A549 (cell line): ENCODE data around the gene TRPV2. TPM values are rescaled to one million over a fixed set of nuclear protein-coding genes. Genes with fewer than 3 reads are reported as not detected.

Source experiments
- ATAC-seq, 2 experiments: fragments of 200-7000 bp in 1 of 2; fragments of >200 bp in 1 of 2; cut with Nextera tagmentation in 1 of 2; cut with Tn5 transposase in 1 of 2; 3 replicates each; pipeline versions ENCODE4 v1.8.0 to v1.9.1; 2018 to 2020; ENCODE audit warnings: mild to moderate bottlenecking in 1 of 2, moderate library complexity in 1 of 2
- CTCF ChIA-PET: fragments of 300-600 bp; sonication (Branson Sonifier 250); formaldehyde crosslinking; extraction: SDS; loops from one replicate; lab custom pipeline; 2021; ENCODE audit warnings: antibody characterized with exemption, inconsistent platforms; lab: Yijun Ruan, JAX
- POLR2A ChIA-PET: fragments of 350-600 bp; formaldehyde crosslinking; extraction: SDS; loops from one replicate; lab custom pipeline; 2021; ENCODE audit warnings: antibody characterized with exemption, inconsistent platforms; lab: Yijun Ruan, JAX
- DNase-seq, 2 experiments: peaks; one replicate each; pipeline versions ENCODE4 v3.0.0 to v3.0.0-alpha.2; 2011 to 2016; ENCODE audit warnings: low read depth in 1 of 2, low spot score in 1 of 2
- FAIRE-seq: peaks from 2 replicates; lab custom pipeline; 2011; peaks lifted over from hg19 to GRCh38; lab: Jason Lieb, UNC
- H3K27ac ChIP-seq, 2 experiments: fragments of >200 bp; sonication (Bioruptor Twin); formaldehyde crosslinking; 3 replicates each; pipeline ENCODE4 v1.5.1; 2016 to 2017
- H3K4me1 ChIP-seq: fragments of >200 bp; sonication (Bioruptor Twin); formaldehyde crosslinking; 3 replicates; pipeline ENCODE4 v1.6.1; 2016
- H3K4me2 ChIP-seq: fragments of >200 bp; sonication (Bioruptor Twin); formaldehyde crosslinking; 3 replicates; pipeline ENCODE4 v1.6.1; 2016
- H3K4me3 ChIP-seq: fragments of >200 bp; sonication (Bioruptor Twin); formaldehyde crosslinking; 3 replicates; pipeline ENCODE4 v1.5.1; 2016
- H3K9me3 ChIP-seq: fragments of >200 bp; sonication (Bioruptor Twin); formaldehyde crosslinking; 3 replicates; pipeline ENCODE4 v1.6.1; 2016
- EP300 ChIP-seq, 2 experiments: fragments of >200 bp; sonication (Bioruptor Twin); formaldehyde crosslinking; IDR thresholded peaks; 2 replicates in 1 of 2; 3 replicates in 1 of 2; pipeline ENCODE4 v1.6.1; 2016 to 2017
- FOSB ChIP-seq: fragments of 250-450 bp; sonication (Bioruptor Pico); IDR thresholded peaks from 2 replicates; pipeline ENCODE4 v1.5.0; 2020; ENCODE audit warnings: mild to moderate bottlenecking, moderate library complexity
- GATA3 ChIP-seq: IDR thresholded peaks from 2 replicates; pipeline ENCODE4 v1.6.1; 2012; ENCODE audit warnings: borderline replicate concordance
- HDAC2 ChIP-seq: fragments of 200-600 bp; sonication (generic); IDR thresholded peaks from 2 replicates; pipeline ENCODE4 v1.6.1; 2016
- HOXA7 ChIP-seq: fragments of 250-450 bp; sonication (Bioruptor Pico); IDR thresholded peaks from 2 replicates; pipeline ENCODE4 v1.5.0; 2020; ENCODE audit warnings: mild to moderate bottlenecking, moderate library complexity
- HOXB5 ChIP-seq: fragments of 250-450 bp; sonication (Bioruptor Pico); IDR thresholded peaks from 2 replicates; pipeline ENCODE4 v1.5.0; 2020; ENCODE audit warnings: mild to moderate bottlenecking, moderate library complexity
- JUN ChIP-seq, 2 experiments: fragments of >200 bp; sonication (Bioruptor Twin); formaldehyde crosslinking; IDR thresholded peaks; 2 replicates in 1 of 2; 3 replicates in 1 of 2; pipeline ENCODE4 v1.6.1; 2016 to 2017
- KDM5A ChIP-seq: fragments of 200-600 bp; sonication (generic); IDR thresholded peaks from 2 replicates; pipeline ENCODE4 v1.6.1; 2016; ENCODE audit warnings: antibody characterized with exemption, mild to moderate bottlenecking
- NFE2L2 ChIP-seq: fragments of 150-350 bp; conservative IDR thresholded peaks from 2 replicates; pipeline ENCODE4 v1.6.1; 2014; ENCODE audit warnings: low read length
- PHF8 ChIP-seq: fragments of 200-600 bp; sonication (generic); IDR thresholded peaks from 2 replicates; pipeline ENCODE4 v1.6.1; 2016; ENCODE audit warnings: low read depth, mild to moderate bottlenecking, antibody characterized with exemption, moderate library complexity, borderline replicate concordance
- RARB ChIP-seq: fragments of 250-450 bp; sonication (Bioruptor Pico); IDR thresholded peaks from 2 replicates; pipeline ENCODE4 v1.8.0; 2021; ENCODE audit warnings: mild to moderate bottlenecking, moderate library complexity
- TFCP2L1 ChIP-seq: fragments of 250-450 bp; sonication (Bioruptor Pico); IDR thresholded peaks from 2 replicates; pipeline ENCODE4 v1.5.0; 2021; ENCODE audit warnings: mild to moderate bottlenecking
- ZC3H11A ChIP-seq: fragments of 450-650 bp; IDR thresholded peaks from 2 replicates; pipeline ENCODE4 v1.6.1; 2014; ENCODE audit warnings: antibody characterized with exemption, mild to moderate bottlenecking
- ZFP36 ChIP-seq: fragments of 450-650 bp; IDR thresholded peaks from 2 replicates; pipeline ENCODE4 v1.6.1; 2014; ENCODE audit warnings: borderline replicate concordance; ENCODE audit not compliant: partially characterized antibody
- WGBS: methylation state at CpG from one replicate; pipeline ENCODE4 v1.1.6; 2017; ENCODE audit errors: missing lambda C conversion rate; 5-methylcytosine and 5-hydroxymethylcytosine counted together
- polyA plus RNA-seq, 4 experiments: library from polyadenylated mRNA; depleted of rRNA in 3 of 4; stranded (reverse); fragments of >200 nt; fragmentation: RNase III in 1 of 4; extraction: RNeasy Plus Mini Kit Qiagen cat#74134 plus additional on column Dnase treatment in 1 of 4; gene quantifications; 2 replicates in 3 of 4; 3 replicates in 1 of 4; pipeline ENCODE4 v1.2.3, GENCODE V29; 2011 to 2017
- TF ChIP-seq, protein P1 (sequence below): fragments of 250-450 bp; sonication (Bioruptor Pico); IDR thresholded peaks from 2 replicates; pipeline ENCODE4 v1.5.0; 2020; ENCODE audit warnings: low read depth, mild to moderate bottlenecking, moderate library complexity
- TF ChIP-seq, protein P2 (sequence below): fragments of >200 bp; sonication (Bioruptor Twin); formaldehyde crosslinking; IDR thresholded peaks from 2 replicates; pipeline ENCODE4 v1.6.1; 2016
- TF ChIP-seq, protein P3 (sequence below): fragments of 200-600 bp; sonication (generic); IDR thresholded peaks from 2 replicates; pipeline ENCODE4 v1.6.1; 2016; ENCODE audit warnings: antibody characterized with exemption, mild to moderate bottlenecking, moderate library complexity
- TF ChIP-seq, protein P4 (sequence below): fragments of 150-350 bp; IDR thresholded peaks from 2 replicates; pipeline ENCODE4 v1.6.1; 2014; ENCODE audit warnings: low read depth, mild to moderate bottlenecking, low read length

Gene TRPV2
- polyA plus RNA-seq, 2 of the 4 experiments (the other 2 are of a cell fraction): 0.31 to 0.61 TPM

DNA sequence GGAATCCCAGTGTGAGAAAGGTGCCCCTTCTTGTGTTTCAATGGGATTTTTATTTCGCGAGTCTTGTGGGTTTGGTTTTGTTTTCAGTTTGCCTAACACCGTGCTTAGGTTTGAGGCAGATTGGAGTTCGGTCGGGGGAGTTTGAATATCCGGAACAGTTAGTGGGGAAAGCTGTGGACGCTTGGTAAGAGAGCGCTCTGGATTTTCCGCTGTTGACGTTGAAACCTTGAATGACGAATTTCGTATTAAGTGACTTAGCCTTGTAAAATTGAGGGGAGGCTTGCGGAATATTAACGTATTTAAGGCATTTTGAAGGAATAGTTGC is 33.9 kb upstream of the TRPV2 start:
- peaks cover 43% of the 10 kb centered on the region for H3K4me1 ChIP-seq
- CTCF ChIA-PET: interaction anchor here (0.7 to 3.2 kb wide), 3 partner anchors 18 to 98 kb away, joined by 3 to 28 read pairs (median 7); no protein-coding TSS in a partner anchor
- 0 out of 2 replicates have a peak, but pooled peaks have one; percentile 49 for TF ChIP-seq KDM5A
- TF ChIP-seq, protein P1, sequence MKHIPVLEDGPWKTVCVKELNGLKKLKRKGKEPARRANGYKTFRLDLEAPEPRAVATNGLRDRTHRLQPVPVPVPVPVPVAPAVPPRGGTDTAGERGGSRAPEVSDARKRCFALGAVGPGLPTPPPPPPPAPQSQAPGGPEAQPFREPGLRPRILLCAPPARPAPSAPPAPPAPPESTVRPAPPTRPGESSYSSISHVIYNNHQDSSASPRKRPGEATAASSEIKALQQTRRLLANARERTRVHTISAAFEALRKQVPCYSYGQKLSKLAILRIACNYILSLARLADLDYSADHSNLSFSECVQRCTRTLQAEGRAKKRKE (CRISPR knock-in tag): no peak
- TF ChIP-seq, protein P2, sequence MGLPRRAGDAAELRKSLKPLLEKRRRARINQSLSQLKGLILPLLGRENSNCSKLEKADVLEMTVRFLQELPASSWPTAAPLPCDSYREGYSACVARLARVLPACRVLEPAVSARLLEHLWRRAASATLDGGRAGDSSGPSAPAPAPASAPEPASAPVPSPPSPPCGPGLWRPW: no peak
- TF ChIP-seq EP300 (IDR thresholded peaks at IDR 0.05): 0 out of 5 replicates have a peak, but pooled peaks of 1 of the 2 experiments have one; percentile 12
- peak; percentile 48; the same call in 1 of the 2 replicates for TF ChIP-seq RARB (CRISPR knock-in tag)
- TF ChIP-seq HOXA7 (CRISPR knock-in tag): peak; percentile 92
- TF ChIP-seq FOSB (CRISPR knock-in tag): peak; percentile 84; the same call in 1 of the 2 replicates
- peak overlapping the region; percentile 91 to 95 for H3K27ac ChIP-seq
- no peak for ATAC-seq
- POLR2A ChIA-PET: interaction anchor here (0.9 to 2.3 kb wide), 30 partner anchors 15 to 272 kb away, joined by 3 to 57 read pairs (median 7); partner anchors contain the start of genes CENPV, LRRC75A, NCOR1 and PIGL
- peak overlapping the region; percentile 88 for H3K4me3 ChIP-seq
- no peak for FAIRE-seq
- DNase-seq: no peak
- peak overlapping the region; percentile 93 for H3K4me2 ChIP-seq
- no peaks in the 10 kb centered on the region for H3K9me3 ChIP-seq
- 2% methylated on average over 14 of the region's 14 CpGs for WGBS

DNA sequence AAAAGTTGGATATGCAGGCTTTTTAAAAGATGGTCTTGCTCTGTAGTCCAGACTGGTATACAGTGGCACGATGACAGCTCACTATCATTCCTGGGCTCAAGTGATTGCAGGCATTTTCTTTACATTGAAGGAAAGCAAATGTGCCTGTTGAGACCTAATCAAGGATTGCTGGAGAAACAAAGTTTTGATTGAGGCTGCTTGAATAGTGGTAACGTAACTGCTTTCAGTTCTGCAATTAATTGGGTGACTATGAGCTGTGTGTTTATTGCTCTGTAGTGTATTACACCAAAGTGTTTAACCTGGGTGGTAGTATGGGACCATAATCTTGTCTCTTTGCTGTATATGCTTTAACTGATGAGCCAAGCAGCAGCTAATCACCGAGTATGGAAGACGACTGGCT is 32.2 kb upstream of the TRPV2 start:
- no peaks in the 10 kb centered on the region for H3K9me3 ChIP-seq
- DNase-seq: no peak
- CTCF ChIA-PET: interaction anchor here (1.0 to 3.2 kb wide), 9 partner anchors 11 to 139 kb away, joined by 3 to 28 read pairs (median 7); partner anchors contain the start of gene CENPV
- peak overlapping the region; percentile 93 for H3K4me2 ChIP-seq
- no peak for FAIRE-seq
- H3K4me3 ChIP-seq: peak overlapping the region; percentile 88; the same call in 2 of the 3 replicates
- peaks cover 43% of the 10 kb centered on the region for H3K4me1 ChIP-seq
- H3K27ac ChIP-seq: no peak overlapping the region
- TF ChIP-seq, protein P3, sequence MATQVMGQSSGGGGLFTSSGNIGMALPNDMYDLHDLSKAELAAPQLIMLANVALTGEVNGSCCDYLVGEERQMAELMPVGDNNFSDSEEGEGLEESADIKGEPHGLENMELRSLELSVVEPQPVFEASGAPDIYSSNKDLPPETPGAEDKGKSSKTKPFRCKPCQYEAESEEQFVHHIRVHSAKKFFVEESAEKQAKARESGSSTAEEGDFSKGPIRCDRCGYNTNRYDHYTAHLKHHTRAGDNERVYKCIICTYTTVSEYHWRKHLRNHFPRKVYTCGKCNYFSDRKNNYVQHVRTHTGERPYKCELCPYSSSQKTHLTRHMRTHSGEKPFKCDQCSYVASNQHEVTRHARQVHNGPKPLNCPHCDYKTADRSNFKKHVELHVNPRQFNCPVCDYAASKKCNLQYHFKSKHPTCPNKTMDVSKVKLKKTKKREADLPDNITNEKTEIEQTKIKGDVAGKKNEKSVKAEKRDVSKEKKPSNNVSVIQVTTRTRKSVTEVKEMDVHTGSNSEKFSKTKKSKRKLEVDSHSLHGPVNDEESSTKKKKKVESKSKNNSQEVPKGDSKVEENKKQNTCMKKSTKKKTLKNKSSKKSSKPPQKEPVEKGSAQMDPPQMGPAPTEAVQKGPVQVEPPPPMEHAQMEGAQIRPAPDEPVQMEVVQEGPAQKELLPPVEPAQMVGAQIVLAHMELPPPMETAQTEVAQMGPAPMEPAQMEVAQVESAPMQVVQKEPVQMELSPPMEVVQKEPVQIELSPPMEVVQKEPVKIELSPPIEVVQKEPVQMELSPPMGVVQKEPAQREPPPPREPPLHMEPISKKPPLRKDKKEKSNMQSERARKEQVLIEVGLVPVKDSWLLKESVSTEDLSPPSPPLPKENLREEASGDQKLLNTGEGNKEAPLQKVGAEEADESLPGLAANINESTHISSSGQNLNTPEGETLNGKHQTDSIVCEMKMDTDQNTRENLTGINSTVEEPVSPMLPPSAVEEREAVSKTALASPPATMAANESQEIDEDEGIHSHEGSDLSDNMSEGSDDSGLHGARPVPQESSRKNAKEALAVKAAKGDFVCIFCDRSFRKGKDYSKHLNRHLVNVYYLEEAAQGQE: peak; percentile 33; the same call in 1 of the 2 replicates
- TF ChIP-seq FOSB (CRISPR knock-in tag): peak; percentile 85
- TF ChIP-seq HOXB5: no peak
- no peak for TF ChIP-seq ZFP36
- no peak for TF ChIP-seq PHF8
- TF ChIP-seq, protein P4, sequence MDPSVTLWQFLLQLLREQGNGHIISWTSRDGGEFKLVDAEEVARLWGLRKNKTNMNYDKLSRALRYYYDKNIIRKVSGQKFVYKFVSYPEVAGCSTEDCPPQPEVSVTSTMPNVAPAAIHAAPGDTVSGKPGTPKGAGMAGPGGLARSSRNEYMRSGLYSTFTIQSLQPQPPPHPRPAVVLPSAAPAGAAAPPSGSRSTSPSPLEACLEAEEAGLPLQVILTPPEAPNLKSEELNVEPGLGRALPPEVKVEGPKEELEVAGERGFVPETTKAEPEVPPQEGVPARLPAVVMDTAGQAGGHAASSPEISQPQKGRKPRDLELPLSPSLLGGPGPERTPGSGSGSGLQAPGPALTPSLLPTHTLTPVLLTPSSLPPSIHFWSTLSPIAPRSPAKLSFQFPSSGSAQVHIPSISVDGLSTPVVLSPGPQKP: no peak
- TF ChIP-seq ZC3H11A: no peak
- TF ChIP-seq, protein P1 (CRISPR knock-in tag): no peak
- TF ChIP-seq TFCP2L1: 0 out of 2 replicates have a peak, but pooled peaks have one; percentile 3
- no peak for TF ChIP-seq GATA3
- TF ChIP-seq NFE2L2: no peak
- TF ChIP-seq HOXA7 (CRISPR knock-in tag): 0 out of 2 replicates have a peak, but pooled peaks have one; percentile 72
- TF ChIP-seq JUN (IDR thresholded peaks at IDR 0.05): 0 out of 5 replicates have a peak, but pooled peaks of 1 of the 2 experiments have one; percentile 2
- no peak for TF ChIP-seq HDAC2
- no peak for ATAC-seq
- POLR2A ChIA-PET: interaction anchor here (1.9 kb wide), 1 partner anchor 55 kb away, joined by 12 read pairs; no protein-coding TSS in a partner anchor
- WGBS: 77% methylated on average over 4 of the region's 4 CpGs
